GM18520 (cell line): ENCODE measurements around the gene CACNG5.

Source experiments
- ATAC-seq: cut with Tn5 transposase; IDR thresholded peaks from one replicate; pipeline ENCODE4 v1.9.1; 2021; ENCODE audit not compliant: unreplicated experiment

The CACNG5 gene

GRCh38 chr17:66834919-66835454 is at the start of gene CACNG5:
Gene CACNG5 (plus strand): TSS chr17:66835117. CDS start chr17:66877333, 42,216 bp downstream.
- ATAC-seq = no peak

- no peak for ATAC-seq
These were observed 48.8 kb upstream of the CACNG5 start for GRCh38 chr17:66786107-66786506.

GRCh38 chr17:66787914-66788313 is 47.0 kb upstream of the CACNG5 start:
- no peak for ATAC-seq

GRCh38 chr17:66789093-66789492 is 45.8 kb upstream of the CACNG5 start:
- no peak for ATAC-seq

GRCh38 chr17:66789961-66790437 is 44.9 kb upstream of the CACNG5 start:
- no peak for ATAC-seq

GRCh38 chr17:66790501-66791061 is 44.3 kb upstream of the CACNG5 start:
- no peak for ATAC-seq

- no peak for ATAC-seq
These were observed 43.6 kb upstream of the CACNG5 start for GRCh38 chr17:66791347-66791746.

GRCh38 chr17:66793814-66794213 is 41.1 kb upstream of the CACNG5 start:
- no peak for ATAC-seq

GRCh38 chr17:66795486-66795885 is 39.4 kb upstream of the CACNG5 start:
- no peak for ATAC-seq

- no peak for ATAC-seq
These were observed 34.9 kb upstream of the CACNG5 start for GRCh38 chr17:66799849-66800537.

GRCh38 chr17:66803474-66803951 is 31.4 kb upstream of the CACNG5 start:
- ATAC-seq = no peak

- ATAC-seq = no peak
These were observed 29.4 kb upstream of the CACNG5 start for GRCh38 chr17:66805567-66805966.

GRCh38 chr17:66807182-66807581 is 27.7 kb upstream of the CACNG5 start:
- ATAC-seq = no peak

- no peak for ATAC-seq
These were observed 25.5 kb upstream of the CACNG5 start for GRCh38 chr17:66809408-66809807.

- no peak for ATAC-seq
These were observed 23.8 kb upstream of the CACNG5 start for GRCh38 chr17:66810951-66811682.

GRCh38 chr17:66811683-66812054 is 23.2 kb upstream of the CACNG5 start:
- no peak for ATAC-seq

GRCh38 chr17:66812571-66812970 is 22.3 kb upstream of the CACNG5 start:
- no peak for ATAC-seq

- no peak for ATAC-seq
These were observed 21.6 kb upstream of the CACNG5 start for GRCh38 chr17:66813296-66813695.

- no peak for ATAC-seq
These were observed 20.9 kb upstream of the CACNG5 start for GRCh38 chr17:66814026-66814425.

GRCh38 chr17:66814570-66814969 is 20.3 kb upstream of the CACNG5 start:
- ATAC-seq = no peak

- ATAC-seq = no peak
These were observed 17.2 kb upstream of the CACNG5 start for GRCh38 chr17:66817750-66818149.

- ATAC-seq = no peak
These were observed 15.5 kb upstream of the CACNG5 start for GRCh38 chr17:66819466-66819865.
